Left renal cortex interstitium (tissue), 4 donors: ENCODE measurements around the gene DUT. TPM values are rescaled to one million over a fixed set of nuclear protein-coding genes. Genes with fewer than 3 reads are reported as not detected.

Source experiments
- DNase-seq, 4 donors: peaks; one replicate each; pipeline ENCODE4 v3.0.0-alpha.2; 2013; ENCODE audit warnings: low read depth in 4 of 4, low spot score in 2 of 4, missing footprints in 1 of 4
- polyA plus RNA-seq, 4 donors: library from polyadenylated mRNA; unstranded; fragments of 120-200 nt; gene quantifications; one replicate each; pipeline ENCODE4 v1.2.1, GENCODE V29; 2013; ENCODE audit not compliant: insufficient read length in 4 of 4

The DUT gene
- 100 to 1,000 TPM; 139 to 194 (median 172) TPM for polyA plus RNA-seq

GRCh38 chr15:48330855-48331795 is at the start of gene DUT:
Gene DUT (plus strand): TSS chr15:48331429. CDS start chr15:48331516, 87 bp downstream.
- DNase-seq, result peak; percentile 58 to 81 (median 70)

GRCh38 chr15:48281674-48282073 is 49.6 kb upstream of the DUT start:
- no peak for DNase-seq

- no peak for DNase-seq
These were observed 49.0 kb upstream of the DUT start for GRCh38 chr15:48282216-48282615.

- DNase-seq, result no peak
These were observed 47.7 kb upstream of the DUT start for GRCh38 chr15:48283396-48284145.

- DNase-seq, result peak; percentile 73 to 88 (median 76)
These were observed 45.7 kb upstream of the DUT start for GRCh38 chr15:48285329-48286214.

- DNase-seq, result no peak
These were observed 41.6 kb upstream of the DUT start for GRCh38 chr15:48289628-48290027.

- DNase-seq, result no peak
These were observed 38.8 kb upstream of the DUT start for GRCh38 chr15:48292458-48292857.

- DNase-seq, result no peak
These were observed 33.6 kb upstream of the DUT start for GRCh38 chr15:48297668-48298067.

- DNase-seq, result no peak
These were observed 32.3 kb upstream of the DUT start for GRCh38 chr15:48298914-48299313.

- no peak for DNase-seq
These were observed 31.2 kb upstream of the DUT start for GRCh38 chr15:48300038-48300437.

- DNase-seq, result no peak
These were observed 26.8 kb upstream of the DUT start for GRCh38 chr15:48304398-48304797.

GRCh38 chr15:48306639-48307038 is 24.6 kb upstream of the DUT start:
- DNase-seq, result no peak

GRCh38 chr15:48307586-48307985 is 23.6 kb upstream of the DUT start:
- DNase-seq, result no peak

GRCh38 chr15:48309740-48310139 is 21.5 kb upstream of the DUT start:
- no peak for DNase-seq

GRCh38 chr15:48313216-48313615 is 18.0 kb upstream of the DUT start:
- no peak for DNase-seq

GRCh38 chr15:48315041-48315440 is 16.2 kb upstream of the DUT start:
- DNase-seq, result no peak

GRCh38 chr15:48317221-48317620 is 14.0 kb upstream of the DUT start:
- no peak for DNase-seq

GRCh38 chr15:48318131-48318530 is 13.1 kb upstream of the DUT start:
- DNase-seq, result no peak

GRCh38 chr15:48323294-48323693 is 7.9 kb upstream of the DUT start:
- DNase-seq, result no peak

- DNase-seq, result no peak
These were observed 6.3 kb upstream of the DUT start for GRCh38 chr15:48324949-48325348.

- DNase-seq, result no peak
These were observed 5.8 kb upstream of the DUT start for GRCh38 chr15:48325400-48325799.
